Measurements from ENCODE around the gene C16orf90. TPM values are rescaled to one million over a fixed set of nuclear protein-coding genes. Genes with fewer than 3 reads are reported as not detected.

Gene C16orf90
- total and polyA plus RNA-seq, 2 experiments from 2014 or later: not detected

- Histone ChIP-seq H3K9me3 (ENCODE audit: low read depth) (no peaks in the 10 kb centered on the region), H4K20me1 (ENCODE audit: insufficient read depth, poor library complexity, severe bottlenecking) (no peaks in the 10 kb centered on the region), H3K27me3 (no peaks in the 10 kb centered on the region), H3K79me2 (no peaks in the 10 kb centered on the region), H3K4me1 (ENCODE audit: insufficient read depth) (no peaks in the 10 kb centered on the region), H2AFZ (no peak overlapping the region), H3K4me2 (no peak overlapping the region), H3K27ac (peak overlapping the region; percentile 11), H3K9me2 (replicated peaks; ENCODE audit: insufficient read depth) (no peaks in the 10 kb centered on the region), H3K36me3 (replicated peaks; ENCODE audit: insufficient read depth, low read depth) (no peaks in the 10 kb centered on the region), H3K4me3 (no peak overlapping the region)
- WGBS (ENCODE audit: low lambda C conversion rate, missing lambda C conversion rate): 91% methylated on average over 4 of the region's 4 CpGs
- no peak for TF ChIP-seq EZH2 (IDR thresholded peaks at IDR 0.05; ENCODE audit: borderline replicate concordance)
- no peak for DNase-seq (ENCODE audit: low spot score)
These were observed 41.6 kb upstream of the C16orf90 start for GRCh38 chr16:3536851-3537250.

DNA sequence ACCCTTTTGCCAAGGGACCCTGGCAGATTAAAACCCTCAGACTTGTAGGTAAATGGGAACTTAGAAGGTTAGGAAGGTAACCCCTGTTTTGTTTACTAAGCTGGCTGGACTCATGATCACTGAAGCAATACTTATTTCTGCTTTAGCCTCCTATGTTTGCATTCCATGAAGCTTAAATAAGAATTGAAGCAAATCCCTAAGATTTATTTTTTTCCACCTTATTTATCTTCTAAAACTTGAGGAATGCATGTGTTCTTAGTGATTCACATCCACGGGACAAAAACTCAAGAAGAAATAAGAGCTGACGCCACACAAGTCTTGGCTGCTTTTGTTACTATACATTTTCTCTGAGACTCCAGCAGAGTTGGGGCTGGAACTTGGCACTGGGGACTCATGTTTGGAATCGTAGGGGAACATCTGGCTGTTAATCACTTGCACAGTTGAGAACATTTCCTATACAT, 41.0 kb upstream of the C16orf90 start:
- no peak for TF ChIP-seq EZH2phosphoT487 (IDR thresholded peaks at IDR 0.05; ENCODE audit: low read depth, severe bottlenecking, unreplicated experiment)
- TF ChIP-seq, protein P1, sequence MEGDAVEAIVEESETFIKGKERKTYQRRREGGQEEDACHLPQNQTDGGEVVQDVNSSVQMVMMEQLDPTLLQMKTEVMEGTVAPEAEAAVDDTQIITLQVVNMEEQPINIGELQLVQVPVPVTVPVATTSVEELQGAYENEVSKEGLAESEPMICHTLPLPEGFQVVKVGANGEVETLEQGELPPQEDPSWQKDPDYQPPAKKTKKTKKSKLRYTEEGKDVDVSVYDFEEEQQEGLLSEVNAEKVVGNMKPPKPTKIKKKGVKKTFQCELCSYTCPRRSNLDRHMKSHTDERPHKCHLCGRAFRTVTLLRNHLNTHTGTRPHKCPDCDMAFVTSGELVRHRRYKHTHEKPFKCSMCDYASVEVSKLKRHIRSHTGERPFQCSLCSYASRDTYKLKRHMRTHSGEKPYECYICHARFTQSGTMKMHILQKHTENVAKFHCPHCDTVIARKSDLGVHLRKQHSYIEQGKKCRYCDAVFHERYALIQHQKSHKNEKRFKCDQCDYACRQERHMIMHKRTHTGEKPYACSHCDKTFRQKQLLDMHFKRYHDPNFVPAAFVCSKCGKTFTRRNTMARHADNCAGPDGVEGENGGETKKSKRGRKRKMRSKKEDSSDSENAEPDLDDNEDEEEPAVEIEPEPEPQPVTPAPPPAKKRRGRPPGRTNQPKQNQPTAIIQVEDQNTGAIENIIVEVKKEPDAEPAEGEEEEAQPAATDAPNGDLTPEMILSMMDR (IDR thresholded peaks at IDR 0.05; ENCODE audit: poor library complexity): no peak
- no peak for TF ChIP-seq EZH2 (IDR thresholded peaks at IDR 0.05; ENCODE audit: borderline replicate concordance)
- DNase-seq (ENCODE audit: low spot score): no peak
- WGBS (ENCODE audit: low lambda C conversion rate, missing lambda C conversion rate): 75% methylated on average over 3 of the region's 3 CpGs
- no peak overlapping the region for H3K4me2 ChIP-seq
- H3K36me3 ChIP-seq (replicated peaks; ENCODE audit: insufficient read depth, low read depth): no peaks in the 10 kb centered on the region
- H3K4me1 ChIP-seq (ENCODE audit: insufficient read depth): no peaks in the 10 kb centered on the region
- peak overlapping the region; percentile 11 for H3K27ac ChIP-seq
- no peaks in the 10 kb centered on the region for H3K27me3 ChIP-seq
- no peaks in the 10 kb centered on the region for H3K9me3 ChIP-seq (ENCODE audit: low read depth)
- H2AFZ ChIP-seq: no peak overlapping the region
- no peaks in the 10 kb centered on the region for H3K79me2 ChIP-seq
- H4K20me1 ChIP-seq (ENCODE audit: insufficient read depth, poor library complexity, severe bottlenecking): no peaks in the 10 kb centered on the region
- H3K4me3 ChIP-seq: no peak overlapping the region
- no peaks in the 10 kb centered on the region for H3K9me2 ChIP-seq (replicated peaks; ENCODE audit: insufficient read depth)

- no peaks in the 10 kb centered on the region for H3K79me2 ChIP-seq
- H2AFZ ChIP-seq: no peak overlapping the region
- H3K27ac ChIP-seq: no peak overlapping the region
- H3K4me3 ChIP-seq: no peak overlapping the region
- H4K20me1 ChIP-seq (ENCODE audit: insufficient read depth, poor library complexity, severe bottlenecking): no peaks in the 10 kb centered on the region
- TF ChIP-seq EZH2phosphoT487 (IDR thresholded peaks at IDR 0.05; ENCODE audit: low read depth, severe bottlenecking, unreplicated experiment): no peak
- no peak for TF ChIP-seq EZH2 (IDR thresholded peaks at IDR 0.05; ENCODE audit: borderline replicate concordance)
- TF ChIP-seq, protein P1 (IDR thresholded peaks at IDR 0.05; ENCODE audit: poor library complexity): no peak
- H3K4me1 ChIP-seq (ENCODE audit: insufficient read depth): no peaks in the 10 kb centered on the region
- no peaks in the 10 kb centered on the region for H3K27me3 ChIP-seq
- 90% methylated on average over 10 of the region's 10 CpGs for WGBS (ENCODE audit: low lambda C conversion rate, missing lambda C conversion rate)
- no peaks in the 10 kb centered on the region for H3K9me2 ChIP-seq (replicated peaks; ENCODE audit: insufficient read depth)
- no peak for DNase-seq (ENCODE audit: low spot score)
- H3K4me2 ChIP-seq: no peak overlapping the region
- no peaks in the 10 kb centered on the region for H3K9me3 ChIP-seq (ENCODE audit: low read depth)
- H3K36me3 ChIP-seq (replicated peaks; ENCODE audit: insufficient read depth, low read depth): no peaks in the 10 kb centered on the region
These were observed 38.8 kb upstream of the C16orf90 start for GRCh38 chr16:3534126-3534525.

GRCh38 chr16:3532741-3533140, 37.5 kb upstream of the C16orf90 start:
- WGBS (ENCODE audit: low lambda C conversion rate, missing lambda C conversion rate): 97% methylated on average over 12 of the region's 12 CpGs
- Histone ChIP-seq H3K9me2 (replicated peaks; ENCODE audit: insufficient read depth) (no peaks in the 10 kb centered on the region), H3K9me3 (ENCODE audit: low read depth) (no peaks in the 10 kb centered on the region), H3K79me2 (no peaks in the 10 kb centered on the region), H2AFZ (no peak overlapping the region), H3K27me3 (no peaks in the 10 kb centered on the region), H3K36me3 (replicated peaks; ENCODE audit: insufficient read depth, low read depth) (no peaks in the 10 kb centered on the region), H4K20me1 (ENCODE audit: insufficient read depth, poor library complexity, severe bottlenecking) (no peaks in the 10 kb centered on the region), H3K4me2 (no peak overlapping the region), H3K27ac (no peak overlapping the region), H3K4me1 (ENCODE audit: insufficient read depth) (no peaks in the 10 kb centered on the region), H3K4me3 (no peak overlapping the region)
- TF ChIP-seq EZH2 (IDR thresholded peaks at IDR 0.05; ENCODE audit: borderline replicate concordance) (no peak), EZH2phosphoT487 (IDR thresholded peaks at IDR 0.05; ENCODE audit: low read depth, severe bottlenecking, unreplicated experiment) (no peak)
- TF ChIP-seq, protein P1 (IDR thresholded peaks at IDR 0.05; ENCODE audit: poor library complexity): no peak
- DNase-seq (ENCODE audit: low spot score): no peak
